HG03520 (cell line): ENCODE results near the gene CCDC192.
A peak's percentile ranks its signal among the peaks of the same experiment; 100 is the strongest.

Experiments used
- ATAC-seq: cut with Tn5 transposase; IDR thresholded peaks from one replicate; pipeline ENCODE4 v1.9.1; 2021; ENCODE audit warnings: mild to moderate bottlenecking, moderate library complexity; ENCODE audit not compliant: unreplicated experiment

The CCDC192 gene

GRCh38 chr5:127872494-127872893 is 169.3 kb downstream of the CCDC192 start:
- ATAC-seq = no peak

GRCh38 chr5:127875235-127876021 is 172.2 kb downstream of the CCDC192 start:
- peak; percentile 84 for ATAC-seq

- no peak for ATAC-seq
Observed at GRCh38 chr5:127876384-127876783, 173.2 kb downstream of the CCDC192 start.

- no peak for ATAC-seq
Observed at GRCh38 chr5:127878174-127878750, 175.1 kb downstream of the CCDC192 start.

GRCh38 chr5:127884416-127884815 is 181.2 kb downstream of the CCDC192 start:
- no peak for ATAC-seq

- no peak for ATAC-seq
Observed at GRCh38 chr5:127885176-127885575, 182.0 kb downstream of the CCDC192 start.

- ATAC-seq = no peak
Observed at GRCh38 chr5:127886081-127886480, 182.9 kb downstream of the CCDC192 start.

- no peak for ATAC-seq
Observed at GRCh38 chr5:127887282-127887681, 184.1 kb downstream of the CCDC192 start.

GRCh38 chr5:127891942-127892341 is 188.8 kb downstream of the CCDC192 start:
- no peak for ATAC-seq

GRCh38 chr5:127892467-127893207 is 189.4 kb downstream of the CCDC192 start:
- no peak for ATAC-seq

- ATAC-seq = no peak
Observed at GRCh38 chr5:127893232-127893631, 190.0 kb downstream of the CCDC192 start.

GRCh38 chr5:127894461-127894860 is 191.3 kb downstream of the CCDC192 start:
- no peak for ATAC-seq

- no peak for ATAC-seq
Observed at GRCh38 chr5:127898551-127899213, 195.5 kb downstream of the CCDC192 start.

- no peak for ATAC-seq
Observed at GRCh38 chr5:127899214-127899610, 196.0 kb downstream of the CCDC192 start.

GRCh38 chr5:127906562-127907204 is 203.5 kb downstream of the CCDC192 start:
- no peak for ATAC-seq

- ATAC-seq = no peak
Observed at GRCh38 chr5:127907907-127908306, 204.7 kb downstream of the CCDC192 start.

GRCh38 chr5:127909066-127909465 is 205.9 kb downstream of the CCDC192 start:
- peak; percentile 80 for ATAC-seq

- ATAC-seq = no peak
Observed at GRCh38 chr5:127909821-127910220, 206.6 kb downstream of the CCDC192 start.

- ATAC-seq = no peak
Observed at GRCh38 chr5:127910307-127910956, 207.2 kb downstream of the CCDC192 start.

- ATAC-seq = no peak
Observed at GRCh38 chr5:127911619-127912018, 208.4 kb downstream of the CCDC192 start.
